K562 (cell line): ENCODE results near the gene ZNF326. TPM values are rescaled to one million over a fixed set of nuclear protein-coding genes. Genes with fewer than 3 reads are reported as not detected.
A peak's percentile ranks its signal among the peaks of the same experiment; 100 is the strongest.

Experiments used
- ATAC-seq: fragments of 200-7000 bp; cut with Tn5 transposase; 3 replicates; pipeline ENCODE4 v1.9.1; 2020; ENCODE audit warnings: moderate library complexity
- BruUV-seq: library from RNA; stranded (reverse); fragments of 400-500 nt; replicated peaks from 2 replicates; lab custom pipeline; 2021; lab: Mats Ljungman, UMichigan
- CTCF ChIA-PET: fragments of 300-600 bp; formaldehyde crosslinking; extraction: SDS; loops from one replicate; lab custom pipeline; 2021; ENCODE audit warnings: low intra/inter-chr PET ratio; lab: Yijun Ruan, JAX
- POLR2A ChIA-PET: fragments of 300-600, 350-650 bp; sonication (Branson Sonifier 250); formaldehyde crosslinking; extraction: SDS; loops from one replicate; lab custom pipeline; 2021; ENCODE audit warnings: antibody characterized with exemption, inconsistent platforms; lab: Yijun Ruan, JAX
- DNase-seq, 4 experiments: peaks; one replicate each; pipeline versions ENCODE4 v3.0.0 to v3.0.0-alpha.2; 2011 to 2018; ENCODE audit warnings: low spot score in 3 of 4, mixed read lengths in 3 of 4; ENCODE audit errors: extremely low read depth in 1 of 4
- FAIRE-seq: peaks from 2 replicates; lab custom pipeline; 2011; peaks lifted over from hg19 to GRCh38; lab: Jason Lieb, UNC
- H2AFZ ChIP-seq: 2 replicates; pipeline ENCODE4 v1.6.0; 2011; ENCODE audit warnings: low read depth, low read length, control low read depth, inconsistent platforms
- H3K27ac ChIP-seq: fragments of 200-600 bp; 3 replicates; pipeline ENCODE4 v1.8.0; 2011; ENCODE audit warnings: low read depth, mild to moderate bottlenecking, control low read depth, inconsistent platforms, low read length, moderate library complexity, mixed read lengths; ENCODE audit errors: extremely low read depth
- H3K27me3 ChIP-seq, 2 experiments: fragments of 300-600 bp in 1 of 2; 2 replicates in 1 of 2; 3 replicates in 1 of 2; pipeline versions ENCODE4 v1.6.0 to v1.8.0; 2011; ENCODE audit warnings: inconsistent platforms in 2 of 2, low read length in 2 of 2, mild to moderate bottlenecking in 1 of 2, mixed read lengths in 1 of 2, moderate library complexity in 1 of 2; ENCODE audit not compliant: control insufficient read depth in 2 of 2, insufficient read depth in 2 of 2
- H3K36me3 ChIP-seq: fragments of 300-600 bp; 3 replicates; pipeline ENCODE4 v1.8.0; 2011; ENCODE audit warnings: mild to moderate bottlenecking, low read length, inconsistent platforms; ENCODE audit not compliant: control insufficient read depth, insufficient read depth
- H3K4me1 ChIP-seq, 2 experiments: fragments of 200-600 bp in 1 of 2; replicated peaks in 1 of 2; 2 replicates in 1 of 2; 3 replicates in 1 of 2; pipeline versions ENCODE4 v1.5.1 to v1.8.0; 2011; ENCODE audit warnings: inconsistent platforms in 2 of 2, low read length in 2 of 2, mild to moderate bottlenecking in 1 of 2, mixed read lengths in 1 of 2, moderate library complexity in 1 of 2; ENCODE audit not compliant: control insufficient read depth in 2 of 2, insufficient read depth in 2 of 2
- H3K4me2 ChIP-seq: 2 replicates; pipeline ENCODE4 v1.6.1; 2011; ENCODE audit warnings: low read length, control low read depth, inconsistent platforms, mixed read lengths; ENCODE audit not compliant: insufficient read depth
- H3K4me3 ChIP-seq: fragments of 200-600 bp; sonication (generic), shearing (Covaris generic); 2 replicates; pipeline ENCODE4 v1.5.1; 2016; ENCODE audit warnings: control low read depth, inconsistent platforms
- H3K79me2 ChIP-seq: fragments of 200-600 bp; 3 replicates; pipeline ENCODE4 v1.8.0; 2011; ENCODE audit warnings: low read length, inconsistent platforms; ENCODE audit not compliant: control insufficient read depth, insufficient read depth
- H3K9ac ChIP-seq, 2 experiments: 2 replicates each; pipeline versions ENCODE4 v1.6.0 to v1.6.1; 2011; ENCODE audit warnings: low read depth in 2 of 2, low read length in 2 of 2, control low read depth in 1 of 2, inconsistent platforms in 1 of 2, mild to moderate bottlenecking in 1 of 2, mixed read lengths in 1 of 2; ENCODE audit not compliant: insufficient read depth in 1 of 2
- H3K9me1 ChIP-seq: one replicate; pipeline ENCODE4 v1.6.0; 2011; ENCODE audit warnings: inconsistent platforms, mild to moderate bottlenecking, low read length, moderate library complexity; ENCODE audit not compliant: control insufficient read depth, insufficient read depth
- H3K9me3 ChIP-seq: replicated peaks from 2 replicates; pipeline ENCODE4 v1.5.1; 2011; ENCODE audit warnings: low read depth, low read length, inconsistent platforms; ENCODE audit not compliant: control insufficient read depth, insufficient read depth
- H4K20me1 ChIP-seq: replicated peaks from 2 replicates; pipeline ENCODE4 v1.6.1; 2011; ENCODE audit warnings: low read length, inconsistent platforms, mixed read lengths; ENCODE audit not compliant: control insufficient read depth, insufficient read depth
- CGGBP1 ChIP-seq: fragments of 250-450 bp; sonication (Bioruptor Pico); IDR thresholded peaks from 2 replicates; pipeline ENCODE4 v1.9.0; 2021; ENCODE audit warnings: mild to moderate bottlenecking
- FOXA3 ChIP-seq, 2 experiments: fragments of 450-650 bp in 1 of 2; sonication (generic) in 1 of 2; formaldehyde crosslinking; IDR thresholded peaks in 1 of 2; conservative IDR thresholded peaks in 1 of 2; 2 replicates each; pipeline versions ENCODE4 v1.4.0 to v1.8.0; 2020 to 2022; ENCODE audit warnings: mild to moderate bottlenecking in 2 of 2, missing genetic modification reagents in 1 of 2
- KHSRP ChIP-seq: fragments of 450-650 bp; IDR thresholded peaks from 2 replicates; pipeline ENCODE4 v1.6.1; 2017
- MCM5 ChIP-seq: fragments of 450-650 bp; IDR thresholded peaks from 2 replicates; pipeline ENCODE4 v1.6.1; 2016; ENCODE audit warnings: low read depth
- NCOA6 ChIP-seq: fragments of 450-650 bp; IDR thresholded peaks from 2 replicates; pipeline ENCODE4 v1.6.1; 2017; ENCODE audit warnings: mild to moderate bottlenecking
- SMARCC2 ChIP-seq: fragments of 450-650 bp; IDR thresholded peaks from 2 replicates; pipeline ENCODE4 v1.6.1; 2017; ENCODE audit warnings: antibody characterized with exemption, moderate library complexity, mild to moderate bottlenecking, low read depth
- SRSF9 ChIP-seq: fragments of 200-400 bp; formaldehyde crosslinking; IDR thresholded peaks from 2 replicates; pipeline ENCODE4 v1.6.1; 2017; ENCODE audit warnings: low read depth, low read length, borderline replicate concordance
- TGIF2 ChIP-seq: sonication (generic); formaldehyde crosslinking; IDR thresholded peaks from 2 replicates; pipeline ENCODE4 v1.8.1; 2022; ENCODE audit warnings: mild to moderate bottlenecking, missing genetic modification reagents, moderate library complexity
- TSC22D4 ChIP-seq: fragments of 450-650 bp; IDR thresholded peaks from 2 replicates; pipeline ENCODE4 v1.6.1; 2016; ENCODE audit warnings: missing genetic modification characterization, missing biosample characterization, control low read depth
- ZKSCAN1 ChIP-seq: fragments of 150-350 bp; IDR thresholded peaks from 2 replicates; pipeline ENCODE4 v1.6.1; 2016; ENCODE audit warnings: low read depth, low read length
- ZNF175 ChIP-seq: fragments of 200-800 bp; sonication (Bioruptor generic); IDR thresholded peaks from 2 replicates; pipeline ENCODE4 v1.6.1; 2016; ENCODE audit warnings: low read depth, mild to moderate bottlenecking, missing genetic modification characterization, missing compliant biosample characterization
- ZNF274 ChIP-seq: IDR thresholded peaks from 2 replicates; pipeline ENCODE4 v1.6.1; 2011; ENCODE audit warnings: low read depth, mild to moderate bottlenecking, low read length, moderate library complexity, borderline replicate concordance
- ZNF408 ChIP-seq: fragments of 250-450 bp; sonication (Bioruptor Pico); IDR thresholded peaks from 2 replicates; pipeline ENCODE4 v1.4.0; 2020; ENCODE audit warnings: low read depth, mild to moderate bottlenecking, moderate library complexity
- ZNF57 ChIP-seq: fragments of 450-650 bp; formaldehyde crosslinking; IDR thresholded peaks from 2 replicates; pipeline ENCODE4 v1.4.0; 2020; ENCODE audit warnings: mild to moderate bottlenecking, moderate library complexity
- ZNF592 ChIP-seq: fragments of 450-650 bp; IDR thresholded peaks from 2 replicates; pipeline ENCODE4 v1.6.1; 2017; ENCODE audit warnings: antibody characterized with exemption, mild to moderate bottlenecking
- ZNF707 ChIP-seq: fragments of 250-450 bp; sonication (Bioruptor Pico); conservative IDR thresholded peaks from 2 replicates; pipeline ENCODE4 v1.8.0; 2022; ENCODE audit warnings: inconsistent platforms, mild to moderate bottlenecking, moderate library complexity
- ZNF77 ChIP-seq: fragments of 250-450 bp; sonication (Bioruptor Pico); IDR thresholded peaks from 2 replicates; pipeline ENCODE4 v1.5.0; 2020
- WGBS: fragments of 100-300 bp; shearing (Covaris generic); methylation state at CpG from one replicate; pipeline ENCODE4 v1.1.6; 2016; ENCODE audit warnings: low coverage, mixed read lengths; ENCODE audit not compliant: insufficient coverage; ENCODE audit errors: missing lambda C conversion rate; 5-methylcytosine and 5-hydroxymethylcytosine counted together
- in situ Hi-C: fragments of 300-500 bp; cut with MboI; formaldehyde crosslinking; loops from 4 replicates; pipeline ENCODE4 v1.15.0; 2018; ENCODE audit warnings: inconsistent platforms, mixed read lengths
- intact Hi-C: fragments of 100-400 bp; cut with micrococcal nuclease; formaldehyde crosslinking; loops from 2 replicates; pipeline ENCODE4 v1.14.2; 2022
- polyA plus RNA-seq, 8 experiments: library from polyadenylated mRNA; depleted of rRNA in 4 of 8; stranded (reverse) in 5 of 8; unstranded in 3 of 8; fragments of >200 nt; fragmentation: Nextera tagmentation in 2 of 8; fragmentation: Illumina TruSeq in 1 of 8; extraction: Ambion mirVana in 2 of 8; extraction: Trizol in 1 of 8; gene quantifications; 2 replicates each; pipeline versions ENCODE4 v1.2.1 to v1.2.3, GENCODE V29; 2011 to 2014; ENCODE audit warnings: inconsistent platforms in 1 of 8, missing spikeins in 1 of 8
- total RNA-seq, 7 experiments: library from RNA; depleted of rRNA in 6 of 7; stranded (reverse); fragments of >200 nt in 6 of 7; fragmentation: Illumina TruSeq in 2 of 7; extraction: Trizol in 2 of 7; gene quantifications; 2 replicates each; pipeline versions ENCODE4 v1.2.1 to v1.2.3, GENCODE V29; 2011 to 2021; ENCODE audit warnings: low replicate concordance in 1 of 7

ZNF326 gene
- total and polyA plus RNA-seq, 9 of the 15 experiments (the other 6 are each of a cell fraction or from before 2014, with no cell fraction given), result 7.2 to 33.2 (median 20.1) TPM

GRCh38 chr1:89994805-89995597, at the start of gene ZNF326 (continued):
- TF ChIP-seq TGIF2 (CRISPR knock-in tag) (peak; percentile 85), ZNF707 (CRISPR knock-in tag) (no peak), ZNF57 (CRISPR knock-in tag) (no peak), TSC22D4 (tag) (no peak), ZKSCAN1 (no peak), ZNF175 (CRISPR knock-in tag) (no peak), SMARCC2 (no peak), SRSF9 (no peak), MCM5 (no peak), KHSRP (no peak)
- TF ChIP-seq, all 486 proteins: peak for 173

GRCh38 chr1:89945852-89946476, 48.9 kb upstream of the ZNF326 start:
- no peaks in the 10 kb centered on the region for H3K9me3 ChIP-seq
- no peaks in the 10 kb centered on the region for H3K79me2 ChIP-seq
- POLR2A ChIA-PET, result interaction anchor here (1.1 kb wide), 1 partner anchor 124 kb away, joined by 4 read pairs; no protein-coding TSS in a partner anchor
- FAIRE-seq (peak; percentile 60), DNase-seq (peak in 1 of 4 experiments; percentile 60), ATAC-seq (peak; percentile 26; the same call in 2 of the 3 replicates)
- WGBS, result 47% methylated on average over 5 of the region's 5 CpGs
- intact Hi-C loops (no loop called here), in situ Hi-C loops (no loop called here)
- H3K9ac ChIP-seq, result no peak overlapping the region
- no peaks in the 10 kb centered on the region for H4K20me1 ChIP-seq
- H3K4me3 ChIP-seq, result no peak overlapping the region
- H3K4me1 ChIP-seq, result peaks cover 3 to 39% of the 10 kb centered on the region in 2 experiments; a peak in 4 of 5 replicates
- CTCF ChIA-PET, result no interaction called here
- H3K27ac ChIP-seq, result peak overlapping the region; percentile 1; the same call in 1 of the 3 replicates
- H3K27me3 ChIP-seq, result no peaks in the 10 kb centered on the region
- H3K36me3 ChIP-seq, result no peaks in the 10 kb centered on the region
- H3K9me1 ChIP-seq, result no peaks in the 10 kb centered on the region
- 0 out of 2 replicates have a peak overlapping the region, but pooled peaks have one; percentile 4 for H3K4me2 ChIP-seq
- no TSS peak for BruUV-seq
- peak overlapping the region; percentile 58 for H2AFZ ChIP-seq
- TF ChIP-seq NCOA6, result no peak
- TF ChIP-seq ZNF592, result peak; percentile 14; the same call in 1 of the 2 replicates
- TF ChIP-seq ZNF408 (CRISPR knock-in tag), result no peak
- no peak for TF ChIP-seq CGGBP1
- TF ChIP-seq ZNF77 (CRISPR knock-in tag), result no peak
- TF ChIP-seq FOXA3 (CRISPR knock-in tag; conservative IDR thresholded peaks at IDR 0.05 in 1 of 2, IDR thresholded peaks at IDR 0.05 in 1 of 2), result no peak
- TF ChIP-seq ZNF274, result no peak
